Fibroblast of pulmonary artery (primary cell): ENCODE measurements around the gene MKI67.

Experiments used
- DNase-seq: peaks from one replicate; pipeline ENCODE4 v3.0.0-alpha.2; 2010; ENCODE audit warnings: low read depth
- H3K4me3 ChIP-seq: replicated peaks from 2 replicates; pipeline ENCODE4 v1.5.1; 2011; ENCODE audit warnings: low read depth, mild to moderate bottlenecking, control low read depth, low read length, moderate library complexity
- CTCF ChIP-seq: IDR thresholded peaks from 2 replicates; pipeline ENCODE4 v1.5.1; 2011; ENCODE audit warnings: mild to moderate bottlenecking, control low read depth, low read length, inconsistent platforms; ENCODE audit errors: missing control alignments

The MKI67 gene

GRCh38 chr10:128060341-128061250 lies 65.6 kb downstream of the MKI67 start:
- DNase-seq: no peak
- no peak for TF ChIP-seq CTCF
- H3K4me3 ChIP-seq: no peak overlapping the region

GRCh38 chr10:128059982-128060293 lies 66.3 kb downstream of the MKI67 start:
- no peak overlapping the region for H3K4me3 ChIP-seq
- no peak for TF ChIP-seq CTCF
- no peak for DNase-seq

- no peak overlapping the region for H3K4me3 ChIP-seq
- TF ChIP-seq CTCF: no peak
- no peak for DNase-seq
Measured at GRCh38 chr10:128059266-128059981, 66.8 kb downstream of the MKI67 start.

GRCh38 chr10:128058750-128059134 lies 67.5 kb downstream of the MKI67 start:
- TF ChIP-seq CTCF: no peak

GRCh38 chr10:128058106-128058749 lies 68.0 kb downstream of the MKI67 start:
- DNase-seq: no peak
- no peak for TF ChIP-seq CTCF
- no peak overlapping the region for H3K4me3 ChIP-seq

More at GRCh38 chr10:128058750-128059134, 67.5 kb downstream of the MKI67 start:
- no peak overlapping the region for H3K4me3 ChIP-seq
- no peak for DNase-seq

- DNase-seq: no peak
- no peak overlapping the region for H3K4me3 ChIP-seq
- no peak for TF ChIP-seq CTCF
Measured at GRCh38 chr10:128056303-128057050, 69.7 kb downstream of the MKI67 start.
